GM18499 (cell line): ENCODE data around the gene RXRA.

ENCODE experiments used
- ATAC-seq: cut with Tn5 transposase; IDR thresholded peaks from one replicate; pipeline ENCODE4 v1.9.1; 2021; ENCODE audit warnings: moderate number of reproducible peaks; ENCODE audit not compliant: insufficient read depth, unreplicated experiment

Gene RXRA

DNA sequence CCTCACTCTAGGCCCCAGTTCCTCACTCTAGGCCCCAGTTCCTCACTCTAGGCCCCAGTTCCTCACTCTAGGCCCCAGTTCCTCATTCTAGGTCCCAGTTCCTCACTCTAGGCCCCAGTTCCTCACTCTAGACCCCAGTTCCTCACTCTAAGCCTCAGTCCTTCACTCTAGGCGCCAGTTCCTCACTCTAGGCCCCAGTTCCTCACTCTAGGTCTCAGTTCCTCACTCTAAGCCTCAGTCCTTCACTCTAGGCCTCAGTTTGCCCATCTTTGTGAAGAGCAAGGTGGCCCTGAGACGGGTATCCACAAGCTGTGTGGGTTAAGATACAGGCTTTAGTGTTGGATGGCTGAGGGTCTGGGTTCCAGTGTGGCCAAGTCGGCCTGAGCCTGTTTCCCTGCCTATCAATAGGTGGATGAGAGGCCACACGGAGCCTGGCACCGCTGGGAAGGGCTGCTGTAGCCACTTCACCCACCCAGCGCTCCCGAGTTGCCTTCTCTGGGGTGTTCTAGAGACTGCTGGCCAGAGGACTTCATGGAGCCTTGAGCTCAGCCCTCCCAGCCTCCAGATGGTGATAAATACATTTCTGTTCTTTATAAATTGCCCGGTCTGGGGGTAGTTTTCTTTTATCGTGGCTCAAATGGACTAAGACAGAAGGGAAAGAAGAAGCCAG, 150.2 kb downstream of the RXRA start:
- no peak for ATAC-seq

- no peak for ATAC-seq
Measured at GRCh38 chr9:134476942-134477335, 150.7 kb downstream of the RXRA start.

DNA sequence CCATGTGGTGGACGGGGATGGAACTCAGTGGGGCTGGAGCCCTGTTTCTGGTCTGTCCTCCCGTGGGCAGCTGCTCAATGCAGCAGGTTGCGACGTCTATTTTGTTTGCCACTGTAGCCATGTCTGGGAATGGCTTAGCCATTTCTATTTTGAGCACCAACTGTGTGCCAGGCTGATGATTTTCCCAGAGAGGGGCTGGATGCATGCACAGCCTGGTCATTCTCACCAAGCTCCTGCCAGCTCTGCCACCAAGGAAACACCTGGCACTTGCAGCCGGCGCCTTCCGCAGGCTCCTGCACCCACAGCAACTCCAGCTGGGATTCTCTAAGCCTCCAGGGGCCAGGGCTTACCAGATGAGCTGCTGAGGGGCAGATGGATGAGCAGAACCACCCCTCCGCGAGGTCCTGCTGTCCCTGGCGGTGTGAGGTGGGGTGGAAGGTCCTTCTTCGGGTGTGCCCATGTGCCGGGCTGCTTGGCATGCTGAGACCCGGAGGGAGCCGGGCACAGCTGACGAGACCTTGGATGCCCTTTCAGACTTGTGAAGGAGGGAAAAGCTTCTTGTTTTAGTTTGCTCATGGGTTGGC, 151.2 kb downstream of the RXRA start:
- no peak for ATAC-seq

GRCh38 chr9:134477927-134478326, 151.7 kb downstream of the RXRA start:
- ATAC-seq, result no peak

- no peak for ATAC-seq
Measured at GRCh38 chr9:134481762-134482161, 155.5 kb downstream of the RXRA start.

GRCh38 chr9:134482226-134482625, 156.0 kb downstream of the RXRA start:
- no peak for ATAC-seq

DNA sequence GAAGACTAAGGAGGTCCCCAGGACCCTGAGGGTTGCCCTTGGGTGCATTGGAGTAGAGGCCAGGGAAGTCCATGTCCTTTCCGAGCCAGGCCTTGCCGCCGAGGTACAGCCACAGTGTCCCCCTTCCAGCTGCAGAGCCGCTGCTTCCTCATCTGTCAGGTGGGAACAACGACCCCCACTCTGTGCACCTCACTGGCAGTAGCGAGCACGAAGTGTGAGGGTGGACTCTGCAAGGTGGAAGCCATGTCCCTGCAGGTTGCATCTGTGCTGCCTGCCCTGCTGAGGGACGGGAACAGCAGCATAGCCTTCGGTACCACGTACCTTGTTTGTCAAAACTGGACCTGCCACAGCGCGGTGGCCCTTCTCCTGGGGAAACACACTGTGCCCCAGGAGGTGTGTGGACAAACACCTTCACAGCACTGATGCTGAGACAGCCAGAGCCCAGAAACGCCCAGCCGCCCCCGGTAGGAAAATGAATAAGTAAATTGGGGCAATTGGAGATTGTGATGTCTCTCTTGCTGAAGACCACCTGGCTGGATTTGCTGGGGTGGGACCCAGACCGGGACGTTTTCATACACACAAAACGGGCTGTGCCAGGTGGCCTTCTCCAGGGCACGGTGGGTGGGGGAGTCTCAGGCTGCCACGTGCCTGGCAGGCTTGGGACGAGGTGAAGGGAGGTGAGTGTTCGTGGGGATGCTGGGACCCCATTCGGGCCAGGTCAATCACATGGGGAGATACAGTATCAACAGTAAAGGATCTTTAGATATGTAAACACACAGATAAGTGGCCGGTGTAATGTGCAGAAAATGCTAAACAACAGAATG, 157.3 kb downstream of the RXRA start:
- no peak for ATAC-seq

GRCh38 chr9:134484479-134484878, 158.2 kb downstream of the RXRA start:
- ATAC-seq, result no peak

- no peak for ATAC-seq
Measured at GRCh38 chr9:134485653-134486052, 159.4 kb downstream of the RXRA start.

- ATAC-seq, result no peak
Measured at GRCh38 chr9:134486143-134486591, 159.9 kb downstream of the RXRA start.

DNA sequence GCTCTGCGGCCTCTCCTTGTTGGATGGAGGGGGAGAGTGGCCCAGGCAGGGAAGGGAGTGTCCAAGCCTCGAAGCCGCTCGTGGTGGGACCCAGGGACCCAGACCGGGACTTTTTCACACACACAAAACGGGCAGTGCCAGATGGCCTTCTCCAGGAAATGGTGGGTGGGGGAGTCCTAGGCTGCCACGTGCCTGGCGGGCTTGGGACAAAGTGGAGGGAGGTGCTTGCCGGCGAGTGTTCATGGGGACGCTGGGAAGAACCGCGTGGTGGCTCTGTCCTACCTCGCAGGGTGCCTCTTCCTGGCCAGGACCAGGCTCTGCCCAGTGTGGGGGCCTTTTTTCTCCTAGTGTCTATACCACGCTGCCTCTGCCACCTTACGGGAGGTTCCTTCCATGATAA, 160.3 kb downstream of the RXRA start:
- no peak for ATAC-seq
